HT-29 (cell line): ENCODE measurements around the gene SLC25A52. TPM values are rescaled to one million over a fixed set of nuclear protein-coding genes. Genes with fewer than 3 reads are reported as not detected.
"Not testable (repeated sequence)": the region's sequence is repeated elsewhere in the genome, so short reads cannot be mapped to it uniquely, and the experiment has no call there.

Experiments
- DNase-seq: peaks from one replicate; pipeline ENCODE4 v3.0.0-alpha.2; 2015; ENCODE audit warnings: low spot score
- total RNA-seq: library from RNA; depleted of rRNA; stranded (reverse); fragments of >200 nt; shearing (Covaris generic); gene quantifications from 2 replicates; pipeline ENCODE4 v1.2.3, GENCODE V29; 2014

SLC25A52 gene
- total RNA-seq, 1 experiment from 2014 or later, result not detected

DNA sequence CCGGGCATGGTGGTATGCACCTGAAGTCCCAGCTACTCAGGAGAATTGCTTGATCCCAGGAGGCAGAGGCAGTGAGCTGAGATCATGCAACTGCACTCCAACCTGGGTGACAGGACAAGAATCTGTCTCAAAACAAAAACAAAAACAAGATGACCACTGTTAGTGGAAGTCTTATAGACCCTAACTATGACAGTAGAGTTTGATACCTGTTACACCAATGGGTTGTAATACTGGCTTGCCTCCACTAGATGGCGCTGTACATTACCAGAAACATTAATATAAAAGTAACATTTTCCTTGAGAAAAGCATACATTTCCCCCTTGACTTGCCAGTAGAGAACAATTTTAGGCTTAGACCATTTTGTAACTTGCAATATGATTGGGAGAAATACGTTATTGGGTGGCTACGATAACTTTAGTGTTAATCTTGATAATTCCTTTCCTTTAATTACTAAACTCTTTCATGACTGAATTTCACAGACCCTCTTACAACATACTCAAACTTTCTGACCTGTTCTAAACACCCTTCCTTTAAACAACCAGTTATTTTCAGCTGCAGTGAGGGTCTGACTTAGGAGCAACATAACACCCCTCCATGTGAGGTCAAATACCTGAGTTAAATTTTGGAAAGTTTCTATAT lies 19.5 kb downstream of the SLC25A52 start:
- DNase-seq, result peak; percentile 55

DNA sequence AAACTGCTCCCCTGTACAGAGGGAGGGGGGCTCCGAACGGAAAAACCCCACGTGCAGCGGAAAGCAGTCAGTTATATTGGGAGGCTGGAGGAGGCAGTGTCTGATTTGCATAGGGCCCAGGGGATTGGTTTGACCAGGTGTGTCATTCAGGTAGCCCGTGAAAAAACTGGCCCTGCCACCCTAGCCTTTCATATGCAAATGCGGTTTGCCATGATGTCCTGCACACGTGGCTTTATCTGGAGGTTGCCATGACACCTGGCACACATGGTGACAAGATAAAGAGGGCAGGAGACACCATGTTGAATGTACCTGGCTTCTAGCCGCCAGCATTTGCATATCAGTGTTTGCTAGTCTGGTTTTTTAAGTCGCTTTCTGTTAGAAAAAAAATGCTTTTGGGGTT lies 20.5 kb downstream of the SLC25A52 start:
- DNase-seq, result no peak

DNA sequence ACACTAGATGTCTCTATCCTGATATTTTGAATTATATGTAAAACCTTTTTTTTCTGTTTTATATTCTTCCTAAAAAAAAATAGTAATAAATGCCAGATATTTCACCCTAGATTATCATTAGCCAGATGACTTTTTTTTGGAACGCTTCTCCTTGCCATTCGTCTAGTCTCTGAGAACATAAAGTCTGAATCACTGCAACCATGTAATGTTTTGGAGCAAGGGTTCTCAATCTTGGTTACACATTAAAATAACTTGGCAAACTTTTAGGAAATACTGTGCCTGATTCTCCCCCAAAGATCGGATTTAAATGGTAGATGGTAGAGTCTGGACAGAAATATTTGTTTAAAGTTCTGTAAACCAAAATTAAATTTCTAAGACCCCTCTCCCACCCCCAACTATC lies 21.0 kb downstream of the SLC25A52 start:
- no peak for DNase-seq

DNA sequence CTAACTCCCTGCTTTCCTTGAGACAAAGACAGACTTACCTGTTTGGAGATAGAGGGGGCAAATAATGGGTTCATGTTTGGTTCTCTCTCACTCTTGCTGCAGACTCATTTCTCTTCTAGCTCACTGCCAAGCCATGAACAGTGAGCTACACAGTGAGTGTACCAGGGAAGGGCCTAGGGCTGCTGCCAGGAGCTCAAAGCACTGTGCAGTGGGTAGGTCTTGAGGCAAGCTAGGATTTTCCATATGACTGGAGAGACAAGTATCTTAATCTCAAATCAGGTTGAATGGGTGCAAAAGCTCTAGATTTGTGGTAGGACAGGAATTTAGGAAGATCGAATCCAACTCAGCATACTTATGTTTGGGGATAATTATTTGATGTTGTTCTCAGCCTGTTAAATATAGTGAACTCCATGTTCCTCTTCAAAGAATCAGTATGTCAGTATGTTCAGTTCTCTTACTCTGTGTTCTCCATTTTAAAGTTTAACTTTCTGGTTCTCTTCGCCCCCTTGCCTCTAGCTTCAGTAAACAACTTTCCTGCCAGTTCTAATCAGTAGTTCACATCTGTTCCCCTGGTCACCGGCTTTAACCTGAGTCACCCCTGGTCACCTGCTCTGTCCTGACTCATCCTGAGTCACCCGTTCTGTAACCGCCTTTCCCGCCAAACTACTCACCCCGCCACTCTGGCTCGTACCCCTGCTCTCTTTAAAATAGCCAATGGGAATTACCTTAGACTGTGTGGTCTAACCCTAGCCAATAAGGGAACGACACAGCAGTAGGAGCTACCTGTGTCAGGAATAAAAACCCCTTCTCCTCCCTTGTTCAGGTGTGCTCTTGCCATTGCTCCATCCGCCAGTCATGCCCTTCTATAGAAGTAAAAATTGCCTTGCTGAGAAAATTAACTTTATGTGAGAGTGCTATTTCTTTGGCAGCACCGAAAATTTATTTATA lies 21.9 kb downstream of the SLC25A52 start:
- no peak for DNase-seq

DNA sequence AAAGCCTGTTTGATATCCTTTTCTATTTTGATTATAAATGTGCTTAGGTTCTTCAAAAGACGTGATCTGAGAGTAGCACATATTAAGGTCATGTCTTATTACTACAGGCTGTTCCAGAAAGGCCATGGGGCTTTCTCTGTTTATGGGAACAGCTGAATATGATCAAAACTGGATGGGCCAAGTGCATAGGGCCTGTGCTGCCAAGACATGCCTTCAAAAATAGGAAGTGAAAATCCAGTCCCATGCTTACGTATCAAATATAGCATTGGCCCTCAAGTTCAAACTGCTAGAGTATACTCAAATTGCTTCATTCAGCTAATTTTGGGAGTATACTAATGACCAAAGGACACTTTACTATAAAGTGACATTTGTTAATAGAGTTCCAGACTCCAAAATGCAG lies 24.1 kb downstream of the SLC25A52 start:
- no peak for DNase-seq

DNA sequence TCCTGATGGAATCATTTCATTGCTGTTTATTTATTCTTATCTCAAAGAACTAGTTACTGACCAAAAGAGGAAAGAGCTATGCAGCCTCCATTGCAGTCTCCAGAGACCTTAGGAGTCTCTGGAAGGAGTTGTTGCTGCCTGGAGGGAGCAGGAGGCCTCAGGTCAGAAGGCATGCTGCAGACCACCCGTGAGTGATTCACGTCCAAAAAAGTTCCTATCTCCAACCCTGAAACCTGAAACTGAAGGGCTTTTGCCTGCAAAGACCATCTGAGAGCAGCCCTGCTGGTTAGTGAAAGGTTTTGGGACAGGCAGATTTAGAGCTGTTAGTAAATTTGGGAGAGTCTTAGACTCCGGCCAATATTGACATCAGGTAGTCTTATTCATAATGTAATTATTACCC lies 29.1 kb downstream of the SLC25A52 start:
- no peak for DNase-seq

DNA sequence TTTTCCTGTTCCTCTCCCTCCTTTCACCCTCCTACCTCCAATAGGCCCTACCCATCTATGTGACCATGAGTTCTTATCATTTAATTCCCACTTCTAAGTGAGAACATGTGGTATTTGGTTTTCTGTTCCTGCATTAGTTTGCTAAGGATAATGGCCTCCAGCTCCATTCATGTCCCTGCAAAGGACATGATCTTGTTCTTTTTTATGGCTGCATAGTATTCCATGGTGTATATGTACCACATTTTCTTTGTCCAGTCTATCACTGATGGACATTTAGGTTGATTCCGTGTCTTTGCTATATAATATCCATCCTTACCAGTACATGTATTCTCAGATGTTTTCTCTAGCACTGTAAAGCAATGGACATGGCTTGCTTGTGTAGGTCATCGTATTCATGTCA lies 31.5 kb downstream of the SLC25A52 start:
- DNase-seq, result not testable (repeated sequence)

DNA sequence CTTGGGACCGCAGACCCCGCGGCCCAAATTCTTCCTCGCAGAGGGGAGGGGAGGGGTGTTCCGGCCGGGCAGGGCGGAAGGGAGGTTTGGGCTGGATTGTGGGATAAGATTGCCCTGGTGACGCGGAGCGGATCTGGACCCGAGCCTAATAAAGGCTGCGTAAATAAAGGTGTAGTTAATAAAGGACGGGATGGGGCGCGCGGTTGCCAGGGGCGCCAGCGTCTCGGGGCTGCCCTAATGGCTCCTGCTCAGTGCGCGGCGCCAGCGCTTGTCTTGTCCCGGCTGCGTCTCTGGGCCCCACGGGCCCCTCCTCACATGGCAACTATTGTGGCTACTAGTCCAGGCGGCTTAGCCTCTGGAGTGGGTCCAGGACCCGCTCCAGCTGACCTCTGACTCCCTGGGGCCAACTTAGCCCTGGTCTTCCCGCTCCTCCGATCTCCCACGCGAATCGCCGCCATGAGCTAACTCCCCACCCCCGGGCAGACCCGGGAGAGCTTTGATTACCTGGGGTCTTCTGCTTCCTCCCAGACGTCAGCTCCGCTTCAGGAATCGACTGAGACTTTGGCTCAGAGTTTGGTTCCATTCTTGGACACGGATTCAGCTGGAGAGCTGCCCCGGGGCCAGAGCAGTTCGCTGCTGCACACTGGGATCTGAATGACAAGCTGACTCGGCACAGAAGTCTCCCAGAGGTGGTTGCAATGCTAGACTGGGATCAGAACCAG lies 36.5 kb downstream of the SLC25A52 start:
- DNase-seq, result no peak

DNA sequence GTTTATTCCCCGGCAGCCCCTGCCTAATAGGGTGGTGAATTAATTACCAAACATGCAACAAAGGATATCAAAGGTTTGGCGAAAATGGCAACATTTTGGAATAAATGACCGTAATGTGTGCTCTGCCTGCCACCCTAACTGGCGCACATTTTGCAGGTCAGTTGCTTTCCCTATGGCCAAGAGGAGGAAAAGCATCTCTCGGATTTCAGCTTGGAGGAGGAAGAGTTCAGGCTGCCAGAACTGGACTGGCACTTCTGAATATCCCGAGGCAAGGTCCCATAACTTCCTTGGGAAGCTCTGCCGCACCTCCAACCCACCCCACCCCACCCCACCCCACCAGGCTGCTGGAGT lies 37.1 kb downstream of the SLC25A52 start:
- no peak for DNase-seq

DNA sequence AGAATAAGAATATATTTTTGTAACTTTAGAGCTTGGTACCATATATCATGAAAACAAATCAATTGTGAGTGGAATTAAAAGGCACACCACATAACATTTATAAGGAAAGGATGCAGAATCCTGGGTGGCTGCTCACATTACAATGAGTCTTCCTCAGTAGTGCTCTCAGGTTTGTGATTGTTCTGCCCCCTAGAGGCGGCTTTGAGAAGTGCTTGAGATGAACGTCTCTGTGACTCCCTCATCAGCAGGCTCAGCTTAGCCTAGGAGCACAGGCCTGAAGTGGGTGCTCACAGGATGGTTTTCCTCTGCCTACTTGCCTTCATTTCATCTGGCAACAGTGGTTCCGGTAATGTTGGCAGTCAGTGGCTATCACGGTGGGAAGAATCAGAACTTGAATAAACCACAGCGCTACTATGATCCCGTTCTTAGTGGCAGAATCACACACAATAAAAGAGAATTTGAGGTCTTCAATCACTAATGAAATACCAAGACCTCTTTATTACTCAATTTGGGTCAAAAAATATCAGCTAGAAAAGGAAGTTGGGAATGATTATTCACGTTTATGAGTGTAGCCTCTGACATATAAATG lies 38.2 kb downstream of the SLC25A52 start:
- DNase-seq, result peak; percentile 89

DNA sequence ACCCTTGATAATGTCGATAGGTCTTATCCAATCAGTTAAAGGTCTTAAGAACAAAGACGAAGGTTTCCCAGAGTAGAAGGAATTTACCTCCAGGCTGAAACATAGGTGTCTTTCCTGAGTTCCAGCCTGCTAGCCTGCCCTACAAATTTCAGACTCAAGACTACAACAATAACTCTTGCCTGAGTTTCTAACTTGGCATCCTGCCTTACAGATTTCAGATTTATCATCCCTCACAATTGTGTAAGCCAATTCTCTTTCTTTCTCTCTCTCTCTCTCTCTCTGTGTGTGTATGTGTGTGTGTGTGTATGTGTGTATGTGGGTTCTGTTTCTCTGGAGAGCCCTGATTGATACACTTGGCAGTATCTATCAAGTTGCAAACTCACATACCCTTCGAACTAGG lies 39.1 kb downstream of the SLC25A52 start:
- no peak for DNase-seq

DNA sequence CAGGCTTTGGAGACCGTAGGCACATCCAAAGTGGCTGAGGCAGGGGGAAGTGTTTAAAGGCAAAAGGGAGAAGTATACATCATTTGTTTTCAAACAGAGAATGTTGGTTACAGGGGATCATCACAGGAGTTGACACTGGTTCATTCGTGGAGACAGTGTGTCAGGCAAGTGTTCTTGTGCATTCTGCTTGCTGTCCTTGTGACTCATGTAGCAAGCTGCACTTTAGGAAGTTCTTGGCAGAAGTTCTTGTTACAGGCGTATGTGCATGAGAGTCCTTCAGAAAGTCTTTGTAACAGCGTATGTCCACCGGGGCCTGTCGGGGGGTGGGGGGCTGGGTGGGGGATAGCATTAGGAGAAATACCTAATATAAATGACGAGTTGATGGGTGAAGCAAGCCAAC lies 39.8 kb downstream of the SLC25A52 start:
- DNase-seq, result no peak

DNA sequence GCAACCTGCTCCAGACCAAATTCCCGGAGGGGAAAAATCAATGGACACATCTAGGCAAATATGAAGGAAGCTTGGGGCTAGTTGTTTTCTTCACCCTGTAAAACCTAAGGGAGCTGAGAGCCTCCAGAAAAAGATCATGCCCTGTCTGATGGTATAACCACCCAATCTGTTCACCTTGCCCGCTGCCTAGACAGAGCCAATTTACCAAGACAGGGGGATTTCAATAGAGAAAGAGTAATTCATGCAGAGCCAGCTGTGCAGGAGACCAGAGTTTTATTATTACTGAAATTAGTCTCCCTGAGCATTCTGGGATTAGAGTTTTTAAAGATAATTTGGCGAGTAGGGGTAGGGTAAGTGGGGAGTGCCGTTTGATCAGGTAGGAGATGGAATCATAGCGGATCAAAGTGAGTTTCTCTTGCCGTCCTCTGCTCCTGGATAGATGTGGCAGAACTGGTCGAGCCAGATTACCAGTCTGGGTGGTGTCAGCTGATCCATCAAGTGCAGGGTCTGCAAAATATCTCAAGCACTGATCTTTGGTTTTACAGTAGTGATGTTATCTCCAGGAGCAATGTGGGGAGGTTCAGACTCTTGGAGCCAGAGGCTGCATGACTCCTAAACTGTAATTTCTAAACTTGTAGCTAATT lies 41.2 kb downstream of the SLC25A52 start:
- DNase-seq, result no peak

DNA sequence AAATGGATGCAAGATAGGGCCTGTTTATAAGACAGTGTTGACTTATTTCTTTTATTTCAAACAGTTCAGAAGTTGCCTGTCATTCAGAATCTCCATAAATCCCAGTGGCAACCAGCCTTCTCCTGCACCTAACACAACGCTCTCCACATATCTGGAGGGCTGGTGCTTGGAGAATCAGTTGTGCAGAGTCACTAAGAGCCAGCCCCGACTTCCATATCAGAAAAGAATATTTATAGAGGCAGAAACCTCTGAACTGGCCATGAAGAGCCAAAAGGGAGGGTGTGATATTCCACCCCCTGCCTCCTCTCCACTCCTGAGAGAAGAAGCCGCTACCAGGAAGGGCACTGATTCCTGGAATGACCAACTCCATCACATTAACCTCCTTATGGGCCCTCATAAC lies 42.3 kb downstream of the SLC25A52 start:
- no peak for DNase-seq

DNA sequence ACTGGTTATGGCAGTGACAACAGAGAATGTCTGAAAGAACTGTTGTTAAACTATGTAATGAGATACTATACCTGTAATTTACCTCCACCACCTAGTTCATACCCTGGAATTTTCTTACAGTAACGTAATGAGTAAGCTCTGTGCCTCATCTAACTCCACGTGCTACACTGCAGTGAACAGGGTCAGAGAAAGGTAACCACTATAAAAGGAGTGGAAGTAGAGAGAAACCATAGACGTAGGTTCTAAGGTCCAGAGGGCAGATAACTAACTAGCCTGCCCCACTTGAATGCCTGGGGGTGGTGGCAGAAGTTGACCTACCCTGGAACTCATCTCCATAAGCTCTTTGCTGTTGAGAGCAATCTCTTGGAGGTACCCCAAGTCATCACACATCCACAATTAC lies 44.3 kb downstream of the SLC25A52 start:
- no peak for DNase-seq

DNA sequence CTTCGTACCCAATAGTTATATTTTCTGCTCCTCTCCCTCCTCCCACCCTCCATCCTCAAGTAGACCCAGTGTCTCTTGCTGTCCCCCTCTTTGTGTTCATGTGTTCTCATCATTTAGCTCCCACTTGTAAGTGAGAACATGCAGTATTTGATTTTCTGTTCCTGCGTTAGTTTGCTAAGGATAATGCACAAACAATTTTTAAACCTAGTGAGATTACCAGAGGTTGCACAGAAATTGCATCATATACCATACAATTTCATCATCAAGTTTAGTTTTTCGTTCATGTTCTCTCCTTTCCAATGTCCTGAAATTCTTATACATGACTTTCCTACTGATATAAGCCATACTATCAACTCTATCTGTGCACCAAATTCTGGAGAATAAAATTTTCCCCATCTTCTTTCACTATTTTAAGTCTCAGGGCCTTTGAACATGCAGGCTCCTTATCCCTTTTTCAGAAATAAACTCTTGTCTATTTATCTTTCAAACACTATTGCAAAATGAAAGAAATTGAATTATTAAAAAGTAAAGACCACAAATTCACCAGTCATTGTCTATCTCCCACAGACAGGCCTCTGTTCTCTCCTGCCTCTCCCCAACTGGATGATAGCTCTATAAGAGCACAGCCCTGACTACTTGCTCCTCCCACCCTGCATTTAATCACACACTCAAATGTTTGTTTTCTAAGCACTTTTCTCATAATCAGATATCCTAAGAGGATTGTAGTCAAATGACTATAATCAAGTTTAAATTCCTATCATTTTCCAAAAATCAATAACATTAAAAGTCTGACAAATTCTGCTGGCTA lies 49.1 kb downstream of the SLC25A52 start:
- no peak for DNase-seq

DNA sequence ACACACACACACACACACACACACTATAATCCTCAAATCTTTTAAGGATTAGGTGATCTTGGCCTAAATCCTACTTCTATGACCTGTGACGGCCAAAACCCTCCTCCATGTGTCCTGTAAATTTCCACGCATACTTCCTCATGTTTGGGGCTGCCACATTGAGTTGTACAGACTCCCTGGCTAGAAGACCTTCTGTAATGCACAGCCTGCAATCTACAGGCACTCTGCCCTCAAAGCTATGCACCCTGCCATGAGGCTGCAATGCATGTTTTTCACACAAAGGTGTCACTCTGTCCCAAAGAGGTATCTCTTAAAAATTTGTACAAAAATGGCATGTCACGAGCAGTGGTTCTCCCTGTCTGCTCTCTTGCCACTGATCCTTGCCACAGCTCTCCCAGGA lies 49.9 kb downstream of the SLC25A52 start:
- DNase-seq, result no peak
